C1 segment of cervical spinal cord (tissue), 14 donors: ENCODE data around the gene PRKCE.

ENCODE experiments used
- DNase-seq, 14 donors: peaks; one replicate each; lab custom pipeline; 2025; lab: John Stamatoyannopoulos, UW

Gene PRKCE

GRCh38 chr2:45754131-45755010 lies 102.9 kb downstream of the PRKCE start:
- DNase-seq = peak in 1 of 14 donors; percentile 84

GRCh38 chr2:45755585-45756335 lies 104.3 kb downstream of the PRKCE start:
- no peak for DNase-seq

- no peak for DNase-seq
Observed at GRCh38 chr2:45758018-45758417, 106.5 kb downstream of the PRKCE start.

- DNase-seq = peak in 2 of 14 donors; percentile 19 to 83
Observed at GRCh38 chr2:45759310-45759851, 107.9 kb downstream of the PRKCE start.

GRCh38 chr2:45761635-45762034 lies 110.2 kb downstream of the PRKCE start:
- no peak for DNase-seq

GRCh38 chr2:45763255-45763654 lies 111.8 kb downstream of the PRKCE start:
- DNase-seq = no peak

- DNase-seq = no peak
Observed at GRCh38 chr2:45763797-45764196, 112.3 kb downstream of the PRKCE start.

GRCh38 chr2:45765007-45765727 lies 113.7 kb downstream of the PRKCE start:
- DNase-seq = no peak

GRCh38 chr2:45765728-45766254 lies 114.3 kb downstream of the PRKCE start:
- DNase-seq = no peak

- DNase-seq = no peak
Observed at GRCh38 chr2:45768208-45768607, 116.7 kb downstream of the PRKCE start.

- DNase-seq = no peak
Observed at GRCh38 chr2:45769056-45769455, 117.6 kb downstream of the PRKCE start.

GRCh38 chr2:45769854-45770576 lies 118.5 kb downstream of the PRKCE start:
- no peak for DNase-seq

- DNase-seq = no peak
Observed at GRCh38 chr2:45770811-45771210, 119.3 kb downstream of the PRKCE start.

GRCh38 chr2:45771261-45771660 lies 119.8 kb downstream of the PRKCE start:
- peak in 6 of 14 donors; percentile 6 to 41 (median 21) for DNase-seq

GRCh38 chr2:45772038-45772437 lies 120.6 kb downstream of the PRKCE start:
- DNase-seq = no peak

- DNase-seq = no peak
Observed at GRCh38 chr2:45773909-45774308, 122.4 kb downstream of the PRKCE start.

GRCh38 chr2:45774688-45775244 lies 123.3 kb downstream of the PRKCE start:
- no peak for DNase-seq

- no peak for DNase-seq
Observed at GRCh38 chr2:45776160-45776955, 124.9 kb downstream of the PRKCE start.

GRCh38 chr2:45777996-45778719 lies 126.7 kb downstream of the PRKCE start:
- no peak for DNase-seq
